Osteocyte (in vitro differentiated cells): ENCODE results near the gene SPA17. TPM values are rescaled to one million over a fixed set of nuclear protein-coding genes. Genes with fewer than 3 reads are reported as not detected.

Experiments
- DNase-seq: peaks from one replicate; pipeline ENCODE4 v3.0.0; 2021; ENCODE audit warnings: mixed read lengths; ENCODE audit not compliant: unreplicated experiment; ENCODE audit errors: extremely low spot score
- H3K27ac Mint-ChIP-seq: one replicate; pipeline ENCODE4 v1.8.0; 2021; ENCODE audit warnings: mild to moderate bottlenecking, mixed read lengths; ENCODE audit not compliant: unreplicated experiment
- H3K27me3 Mint-ChIP-seq: one replicate; pipeline ENCODE4 v1.8.0; 2021; ENCODE audit warnings: mixed read lengths; ENCODE audit not compliant: unreplicated experiment
- H3K36me3 Mint-ChIP-seq: one replicate; pipeline ENCODE4 v1.8.0; 2021; ENCODE audit warnings: mixed read lengths; ENCODE audit not compliant: unreplicated experiment
- H3K4me1 Mint-ChIP-seq: one replicate; pipeline ENCODE4 v1.8.0; 2021; ENCODE audit warnings: mixed read lengths; ENCODE audit not compliant: unreplicated experiment
- H3K4me3 Mint-ChIP-seq: one replicate; pipeline ENCODE4 v1.8.0; 2021; ENCODE audit warnings: mild to moderate bottlenecking, moderate library complexity, mixed read lengths; ENCODE audit not compliant: unreplicated experiment
- H3K9me3 Mint-ChIP-seq: one replicate; pipeline ENCODE4 v1.8.0; 2021; ENCODE audit warnings: mixed read lengths; ENCODE audit not compliant: unreplicated experiment
- CTCF ChIP-seq: fragments of 200-600 bp; sonication (generic); IDR thresholded peaks from 2 replicates; pipeline ENCODE4 v1.5.0; 2021; ENCODE audit warnings: antibody characterized with exemption, mild to moderate bottlenecking, moderate library complexity
- total RNA-seq: library from RNA; stranded (reverse); gene quantifications from 2 replicates; pipeline ENCODE4 v1.2.1, GENCODE V29; 2021

Gene SPA17
- total RNA-seq, 1 donor from 2014 or later = 3.7 TPM

GRCh38 chr11:124661553-124661952 lies 12.2 kb upstream of the SPA17 start:
- Mint-ChIP-seq H3K27ac (no peak overlapping the region), H3K4me1 (peaks cover 12% of the 10 kb centered on the region), H3K27me3 (no peaks in the 10 kb centered on the region), H3K4me3 (no peak overlapping the region), H3K9me3 (no peaks in the 10 kb centered on the region), H3K36me3 (peaks cover 2% of the 10 kb centered on the region)
- no peak for TF ChIP-seq CTCF
- no peak for DNase-seq

GRCh38 chr11:124662106-124662505 lies 11.6 kb upstream of the SPA17 start:
- H3K9me3 Mint-ChIP-seq = no peaks in the 10 kb centered on the region
- peaks cover 2% of the 10 kb centered on the region for H3K36me3 Mint-ChIP-seq
- peaks cover 7% of the 10 kb centered on the region for H3K4me1 Mint-ChIP-seq
- H3K4me3 Mint-ChIP-seq = no peak overlapping the region
- no peaks in the 10 kb centered on the region for H3K27me3 Mint-ChIP-seq
- TF ChIP-seq CTCF = no peak
- DNase-seq = no peak
- no peak overlapping the region for H3K27ac Mint-ChIP-seq

- no peak for DNase-seq
- Mint-ChIP-seq H3K4me1 (no peaks in the 10 kb centered on the region), H3K27me3 (no peaks in the 10 kb centered on the region), H3K4me3 (no peak overlapping the region), H3K27ac (no peak overlapping the region), H3K36me3 (peaks cover 2% of the 10 kb centered on the region), H3K9me3 (no peaks in the 10 kb centered on the region)
- no peak for TF ChIP-seq CTCF
Measured at GRCh38 chr11:124663861-124664260, 9.8 kb upstream of the SPA17 start.

GRCh38 chr11:124667601-124668000 lies 6.1 kb upstream of the SPA17 start:
- no peak for DNase-seq
- Mint-ChIP-seq H3K27ac (no peak overlapping the region), H3K4me1 (peaks cover under 1% of the 10 kb centered on the region), H3K4me3 (no peak overlapping the region), H3K36me3 (no peaks in the 10 kb centered on the region), H3K9me3 (no peaks in the 10 kb centered on the region), H3K27me3 (no peaks in the 10 kb centered on the region)
- no peak for TF ChIP-seq CTCF

- no peaks in the 10 kb centered on the region for H3K36me3 Mint-ChIP-seq
- H3K27ac Mint-ChIP-seq = no peak overlapping the region
- H3K9me3 Mint-ChIP-seq = no peaks in the 10 kb centered on the region
- peak; percentile 87 for TF ChIP-seq CTCF
- H3K4me1 Mint-ChIP-seq = peaks cover 9% of the 10 kb centered on the region
- H3K4me3 Mint-ChIP-seq = no peak overlapping the region
- DNase-seq = no peak
- H3K27me3 Mint-ChIP-seq = no peaks in the 10 kb centered on the region
Measured at GRCh38 chr11:124669193-124669592, 4.5 kb upstream of the SPA17 start.
